Right lobe of liver (tissue), 4 donors: ENCODE data around the gene FANCG.

Source experiments
- POLR2A ChIP-seq: fragments of 450-650 bp; IDR thresholded peaks from one replicate; pipeline ENCODE4 v1.6.1; 2017; ENCODE audit warnings: antibody characterized with exemption, mild to moderate bottlenecking
- TF ChIP-seq, protein P1 (sequence below), 4 donors: fragments of 200-600 bp in 3 of 4; fragments of 450-650 bp in 1 of 4; IDR thresholded peaks; one replicate each; pipeline versions ENCODE4 v1.5.1 to v1.8.0; 2016 to 2022; ENCODE audit warnings: antibody characterized with exemption in 4 of 4, mild to moderate bottlenecking in 2 of 4
- donor health status: DM: no; HTN: no; CAD: no.
- donor health status: DM: no; HTN: no; CAD: no.
- donor health status: DM: no; HTN: yes; CAD: no.

DNA sequence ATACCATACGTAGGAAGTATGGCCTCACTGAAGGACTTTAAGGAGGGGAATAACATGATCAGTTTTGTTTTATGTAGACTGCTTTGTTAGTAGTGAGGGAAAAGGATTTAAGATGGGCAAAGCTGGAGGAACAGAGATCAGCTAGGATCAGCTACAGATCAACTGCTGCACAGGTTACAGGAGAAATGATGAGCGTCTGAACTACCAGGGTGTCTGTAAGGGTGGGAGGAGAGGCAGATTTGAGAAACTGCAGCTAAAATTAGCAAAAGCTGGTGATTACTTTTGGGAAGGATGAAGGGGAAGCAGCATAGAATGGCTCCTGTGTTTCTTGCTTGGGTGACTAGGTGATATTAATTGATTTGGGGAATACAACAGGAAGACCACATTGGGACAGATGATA, 46.6 kb downstream of the FANCG start:
- TF ChIP-seq, protein P1, sequence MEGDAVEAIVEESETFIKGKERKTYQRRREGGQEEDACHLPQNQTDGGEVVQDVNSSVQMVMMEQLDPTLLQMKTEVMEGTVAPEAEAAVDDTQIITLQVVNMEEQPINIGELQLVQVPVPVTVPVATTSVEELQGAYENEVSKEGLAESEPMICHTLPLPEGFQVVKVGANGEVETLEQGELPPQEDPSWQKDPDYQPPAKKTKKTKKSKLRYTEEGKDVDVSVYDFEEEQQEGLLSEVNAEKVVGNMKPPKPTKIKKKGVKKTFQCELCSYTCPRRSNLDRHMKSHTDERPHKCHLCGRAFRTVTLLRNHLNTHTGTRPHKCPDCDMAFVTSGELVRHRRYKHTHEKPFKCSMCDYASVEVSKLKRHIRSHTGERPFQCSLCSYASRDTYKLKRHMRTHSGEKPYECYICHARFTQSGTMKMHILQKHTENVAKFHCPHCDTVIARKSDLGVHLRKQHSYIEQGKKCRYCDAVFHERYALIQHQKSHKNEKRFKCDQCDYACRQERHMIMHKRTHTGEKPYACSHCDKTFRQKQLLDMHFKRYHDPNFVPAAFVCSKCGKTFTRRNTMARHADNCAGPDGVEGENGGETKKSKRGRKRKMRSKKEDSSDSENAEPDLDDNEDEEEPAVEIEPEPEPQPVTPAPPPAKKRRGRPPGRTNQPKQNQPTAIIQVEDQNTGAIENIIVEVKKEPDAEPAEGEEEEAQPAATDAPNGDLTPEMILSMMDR (IDR thresholded peaks at IDR 0.05) = no peak
- TF ChIP-seq POLR2A = no peak
